ENCODE results near the gene RSBN1. TPM values are rescaled to one million over a fixed set of nuclear protein-coding genes. Genes with fewer than 3 reads are reported as not detected.

RSBN1 gene
- total RNA-seq, 1 experiment from 2014 or later, result 8.4 TPM

DNA sequence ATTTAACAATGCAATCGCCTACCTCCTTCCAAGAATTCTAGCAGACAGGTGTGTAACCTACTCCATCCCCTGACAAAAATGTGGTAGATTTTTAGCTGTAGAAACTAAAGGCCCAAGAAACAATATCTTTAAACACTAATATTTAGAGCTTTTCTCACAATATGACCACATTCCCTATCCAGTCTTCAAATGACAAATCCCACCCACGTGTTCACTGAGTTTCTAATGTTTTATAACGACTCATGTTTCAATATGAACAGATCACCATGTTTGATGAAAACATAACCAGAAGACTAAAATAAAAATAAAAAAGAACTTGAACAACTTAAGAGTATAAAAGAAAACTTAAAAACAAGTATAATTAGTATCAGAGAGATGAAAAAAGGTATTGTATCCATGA, 24.6 kb downstream of the RSBN1 start:
- DNase-seq (no peak), ATAC-seq (no peak)
- Histone ChIP-seq H3K4me1 (ENCODE audit: insufficient read depth, low read length) (peaks cover 18% of the 10 kb centered on the region), H3K36me3 (ENCODE audit: low read depth, low read length) (no peaks in the 10 kb centered on the region), H3K9me2 (replicated peaks; ENCODE audit: low read length) (no peaks in the 10 kb centered on the region), H3K4me3 (ENCODE audit: low read length) (no peak overlapping the region), H3K79me2 (ENCODE audit: low read length) (peaks cover 79% of the 10 kb centered on the region), H4K20me1 (ENCODE audit: low read length) (no peaks in the 10 kb centered on the region), H3K9ac (ENCODE audit: low read length) (no peak overlapping the region), H3K4me2 (ENCODE audit: low read length) (no peak overlapping the region), H3K27ac (ENCODE audit: low read length) (no peak overlapping the region), H3K9me3 (ENCODE audit: low read length) (no peaks in the 10 kb centered on the region), H2AFZ (ENCODE audit: low read length) (no peak overlapping the region), H3K27me3 (ENCODE audit: low read length) (no peaks in the 10 kb centered on the region), H3F3A (ENCODE audit: low read length, unreplicated experiment) (no peaks in the 10 kb centered on the region)
- ChIA-PET CTCF (no interaction called here), POLR2A (ENCODE audit: unreplicated experiment) (no interaction called here)
- intact Hi-C loops (cut with micrococcal nuclease), result no loop called here
- TF ChIP-seq EZH2phosphoT487 (IDR thresholded peaks at IDR 0.05; ENCODE audit: borderline replicate concordance, low read length) (no peak), EZH2 (IDR thresholded peaks at IDR 0.05; ENCODE audit: low read length, unreplicated experiment) (no peak)
- TF ChIP-seq, protein P1, sequence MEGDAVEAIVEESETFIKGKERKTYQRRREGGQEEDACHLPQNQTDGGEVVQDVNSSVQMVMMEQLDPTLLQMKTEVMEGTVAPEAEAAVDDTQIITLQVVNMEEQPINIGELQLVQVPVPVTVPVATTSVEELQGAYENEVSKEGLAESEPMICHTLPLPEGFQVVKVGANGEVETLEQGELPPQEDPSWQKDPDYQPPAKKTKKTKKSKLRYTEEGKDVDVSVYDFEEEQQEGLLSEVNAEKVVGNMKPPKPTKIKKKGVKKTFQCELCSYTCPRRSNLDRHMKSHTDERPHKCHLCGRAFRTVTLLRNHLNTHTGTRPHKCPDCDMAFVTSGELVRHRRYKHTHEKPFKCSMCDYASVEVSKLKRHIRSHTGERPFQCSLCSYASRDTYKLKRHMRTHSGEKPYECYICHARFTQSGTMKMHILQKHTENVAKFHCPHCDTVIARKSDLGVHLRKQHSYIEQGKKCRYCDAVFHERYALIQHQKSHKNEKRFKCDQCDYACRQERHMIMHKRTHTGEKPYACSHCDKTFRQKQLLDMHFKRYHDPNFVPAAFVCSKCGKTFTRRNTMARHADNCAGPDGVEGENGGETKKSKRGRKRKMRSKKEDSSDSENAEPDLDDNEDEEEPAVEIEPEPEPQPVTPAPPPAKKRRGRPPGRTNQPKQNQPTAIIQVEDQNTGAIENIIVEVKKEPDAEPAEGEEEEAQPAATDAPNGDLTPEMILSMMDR (conservative IDR thresholded peaks at IDR 0.05; ENCODE audit: low read depth, low read length), result no peak
- no TSS peak for BruUV-seq (replicated peaks)

DNA sequence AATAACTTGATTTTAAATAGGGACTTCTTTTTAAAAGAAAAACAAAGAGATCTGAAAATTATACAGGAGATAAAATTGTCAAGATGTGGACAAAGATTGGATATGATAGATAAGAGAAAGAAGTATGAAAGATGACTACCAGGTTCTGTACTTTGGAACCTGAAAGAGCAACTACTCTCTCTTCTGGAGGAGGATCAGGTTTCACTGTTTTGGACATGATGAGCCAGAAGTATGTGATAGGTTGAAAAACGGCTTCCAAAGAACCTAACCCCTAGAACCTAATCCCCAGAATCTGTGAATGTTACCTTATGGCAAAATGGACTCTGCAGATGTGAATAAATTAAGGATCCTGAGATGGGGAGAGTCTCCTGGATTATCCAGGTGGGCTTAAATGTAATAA, 26.2 kb downstream of the RSBN1 start:
- no peaks in the 10 kb centered on the region for H4K20me1 ChIP-seq (ENCODE audit: low read length)
- TF ChIP-seq EZH2 (IDR thresholded peaks at IDR 0.05; ENCODE audit: low read length, unreplicated experiment) (no peak), EZH2phosphoT487 (IDR thresholded peaks at IDR 0.05; ENCODE audit: borderline replicate concordance, low read length) (no peak)
- TF ChIP-seq, protein P1 (conservative IDR thresholded peaks at IDR 0.05; ENCODE audit: low read depth, low read length), result no peak

DNA sequence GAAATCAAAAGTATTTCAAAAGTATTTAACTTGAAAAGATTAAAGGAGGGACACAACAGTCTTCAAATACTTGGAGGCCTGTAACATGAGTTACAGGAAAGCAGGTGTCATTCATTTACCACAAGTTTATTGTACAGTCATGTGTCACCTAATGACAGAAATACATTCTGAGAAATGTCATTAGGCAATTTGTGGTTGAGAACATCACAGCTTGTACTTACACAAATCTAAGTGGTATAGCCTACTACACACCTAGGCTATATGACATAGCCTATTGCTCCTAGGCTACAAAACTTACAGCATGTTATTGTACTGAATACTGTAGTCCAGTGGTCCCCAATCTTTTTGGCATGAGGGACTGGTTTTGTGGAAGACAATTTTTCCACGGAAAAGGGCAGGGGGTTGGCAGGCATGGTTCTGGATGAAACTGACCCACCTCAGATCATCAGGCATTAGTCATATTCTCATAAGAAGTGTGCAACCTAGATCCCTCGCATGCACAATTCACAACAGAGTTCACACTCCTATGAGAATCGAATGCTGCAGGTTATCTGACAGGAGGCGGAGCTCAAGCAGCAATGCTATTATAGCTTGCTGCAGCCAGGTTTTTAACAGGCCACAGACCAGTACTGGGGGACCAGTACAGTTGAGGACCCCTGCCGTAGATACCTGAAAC, 28.0 kb downstream of the RSBN1 start:
- no peaks in the 10 kb centered on the region for H3F3A ChIP-seq (ENCODE audit: low read length, unreplicated experiment)
- H3K4me3 ChIP-seq (ENCODE audit: low read length), result no peak overlapping the region
- intact Hi-C loops (cut with micrococcal nuclease), result no loop called here
- no peaks in the 10 kb centered on the region for H4K20me1 ChIP-seq (ENCODE audit: low read length)
- H3K9me2 ChIP-seq (replicated peaks; ENCODE audit: low read length), result no peaks in the 10 kb centered on the region
- no peak overlapping the region for H2AFZ ChIP-seq (ENCODE audit: low read length)
- H3K4me1 ChIP-seq (ENCODE audit: insufficient read depth, low read length), result peaks cover 10% of the 10 kb centered on the region
- no peaks in the 10 kb centered on the region for H3K36me3 ChIP-seq (ENCODE audit: low read depth, low read length)
- TF ChIP-seq EZH2phosphoT487 (IDR thresholded peaks at IDR 0.05; ENCODE audit: borderline replicate concordance, low read length), result no peak
- TF ChIP-seq, protein P1 (conservative IDR thresholded peaks at IDR 0.05; ENCODE audit: low read depth, low read length), result no peak
- no peak for TF ChIP-seq EZH2 (IDR thresholded peaks at IDR 0.05; ENCODE audit: low read length, unreplicated experiment)
- ATAC-seq, result no peak
- H3K27ac ChIP-seq (ENCODE audit: low read length), result no peak overlapping the region
- CTCF ChIA-PET, result no interaction called here
- no peaks in the 10 kb centered on the region for H3K9me3 ChIP-seq (ENCODE audit: low read length)
- BruUV-seq (replicated peaks), result no TSS peak
- peaks cover 79% of the 10 kb centered on the region for H3K79me2 ChIP-seq (ENCODE audit: low read length)
- DNase-seq, result no peak
- POLR2A ChIA-PET (ENCODE audit: unreplicated experiment), result no interaction called here
- no peak overlapping the region for H3K4me2 ChIP-seq (ENCODE audit: low read length)
- H3K9ac ChIP-seq (ENCODE audit: low read length), result no peak overlapping the region
- no peaks in the 10 kb centered on the region for H3K27me3 ChIP-seq (ENCODE audit: low read length)

More for the DNA sequence above, 26.2 kb downstream of the RSBN1 start:
- peak; percentile 52 for DNase-seq
- Histone ChIP-seq H3F3A (ENCODE audit: low read length, unreplicated experiment) (no peaks in the 10 kb centered on the region), H3K4me3 (ENCODE audit: low read length) (no peak overlapping the region), H3K36me3 (ENCODE audit: low read depth, low read length) (no peaks in the 10 kb centered on the region), H3K27me3 (ENCODE audit: low read length) (no peaks in the 10 kb centered on the region), H3K4me1 (ENCODE audit: insufficient read depth, low read length) (peaks cover 10% of the 10 kb centered on the region), H3K9ac (ENCODE audit: low read length) (no peak overlapping the region), H3K79me2 (ENCODE audit: low read length) (peaks cover 80% of the 10 kb centered on the region), H2AFZ (ENCODE audit: low read length) (no peak overlapping the region), H3K9me3 (ENCODE audit: low read length) (no peaks in the 10 kb centered on the region), H3K4me2 (ENCODE audit: low read length) (0 out of 2 replicates have a peak overlapping the region, but pooled peaks have one; percentile 1), H3K9me2 (replicated peaks; ENCODE audit: low read length) (no peaks in the 10 kb centered on the region), H3K27ac (ENCODE audit: low read length) (no peak overlapping the region)
- ChIA-PET POLR2A (ENCODE audit: unreplicated experiment) (no interaction called here), CTCF (no interaction called here)
- ATAC-seq, result peak; percentile 84
- no TSS peak for BruUV-seq (replicated peaks)
- intact Hi-C loops (cut with micrococcal nuclease), result no loop called here

All from PC-3 (cell line).